LNCAP (cell line): ENCODE results near the gene LRCOL1.

Experiments used
- CTCF ChIP-seq: fragments of 450-650 bp; IDR thresholded peaks from 2 replicates; pipeline ENCODE4 v1.5.1; 2017; ENCODE audit warnings: mild to moderate bottlenecking

Gene LRCOL1

GRCh38 chr12:132558042-132558856 is 52.1 kb downstream of the LRCOL1 start:
- no peak for TF ChIP-seq CTCF

- TF ChIP-seq CTCF: no peak
Measured at GRCh38 chr12:132557291-132558015, 52.9 kb downstream of the LRCOL1 start.

GRCh38 chr12:132556801-132557200 is 53.6 kb downstream of the LRCOL1 start:
- no peak for TF ChIP-seq CTCF

GRCh38 chr12:132556216-132556615 is 54.2 kb downstream of the LRCOL1 start:
- TF ChIP-seq CTCF: no peak

- no peak for TF ChIP-seq CTCF
Measured at GRCh38 chr12:132555686-132556085, 54.7 kb downstream of the LRCOL1 start.

GRCh38 chr12:132554845-132555630 is 55.3 kb downstream of the LRCOL1 start:
- TF ChIP-seq CTCF: peak; percentile 41
